Measurements from ENCODE around the gene HDLBP.

- TF ChIP-seq POLR2A (IDR thresholded peaks at IDR 0.05; ENCODE audit: low read length) (no peak), GATA1 (IDR thresholded peaks at IDR 0.05; ENCODE audit: low read depth, low read length) (no peak)
These were observed 125.6 kb downstream of the HDLBP start for GRCh38 chr2:241189856-241190201.

Data from erythroblast (primary cell).